Activated CD4-positive, alpha-beta T cell treated with anti-CD3 and anti-CD28 coated beads, Interleukin-10, Interleukin-2, amounts not matched to agents 100 ng/mL and 50 ng/mL, durations not matched to agents 16 hours and 8 hours (primary cell): ENCODE results near the gene EMX1.

Experiments
- DNase-seq: peaks from one replicate; pipeline ENCODE4 v3.0.0-alpha.2; 2020

The EMX1 gene

GRCh38 chr2:72983500-72984161, 66.3 kb downstream of the EMX1 start:
- no peak for DNase-seq

GRCh38 chr2:72984172-72984671, 66.9 kb downstream of the EMX1 start:
- no peak for DNase-seq
